Posterior vena cava (tissue), 2 donors: ENCODE results near the gene MAP2K5. TPM values are rescaled to one million over a fixed set of nuclear protein-coding genes. Genes with fewer than 3 reads are reported as not detected.

Source experiments
- DNase-seq: peaks from one replicate; pipeline ENCODE4 v3.0.0-alpha.2; 2020; ENCODE audit warnings: low spot score
- intact Hi-C, 2 donors: fragments of 100-400 bp; cut with DNase I; formaldehyde crosslinking; loops; one replicate each; pipeline versions ENCODE4 v1.14.1 to v1.14.2; 2022 to 2023
- total RNA-seq, 2 donors: library from RNA; stranded (reverse); fragmentation: NEBNext Ultra II Directional; extraction: Animal tissue kit (Norgen Biotek cat#: 25700); gene quantifications; one replicate each; pipeline ENCODE4 v1.2.1, GENCODE V29; 2021
- donor health status: DM: yes; HTN: yes; CAD: no.
- donor health status: DM: yes; HTN: yes; CAD: no.

The MAP2K5 gene
- total RNA-seq, 2 donors from 2014 or later, result 13.5 to 21.7 TPM

- no peak for DNase-seq
- intact Hi-C loops, result loop anchor here in 1 of 2 donors (5.0 kb wide), 1 partner anchor 351 kb away; the partner anchor contains the start of gene CALML4
Measured at GRCh38 chr15:67855842-67856241, 313.3 kb downstream of the MAP2K5 start.

Other genes with a start within 250 kb of the MAP2K5 start
- gene C15orf61, start 21.6 kb upstream of the MAP2K5 start, total RNA-seq, result 1 to 10 TPM; 5.2 TPM